SK-N-SH treated with all-trans-retinoic acid at 6 μM for 48 hours (cell line): ENCODE data around the gene SF3A1.

Experiments used
- ATAC-seq: fragments of 200-7000 bp; cut with Tn5 transposase; 3 replicates; pipeline ENCODE4 v1.9.1; 2020; ENCODE audit warnings: mild to moderate bottlenecking, moderate library complexity
- ARNTL ChIP-seq: fragments of 450-650 bp; formaldehyde crosslinking; IDR thresholded peaks from 2 replicates; pipeline ENCODE4 v1.5.0; 2020; ENCODE audit warnings: low read depth, mild to moderate bottlenecking, moderate library complexity, borderline replicate concordance
- BACH2 ChIP-seq: fragments of 250-450 bp; sonication (Bioruptor Pico); IDR thresholded peaks from 2 replicates; pipeline ENCODE4 v1.9.0; 2021; ENCODE audit warnings: mild to moderate bottlenecking, borderline replicate concordance
- CSDC2 ChIP-seq: fragments of 250-450 bp; sonication (Bioruptor Pico); IDR thresholded peaks from 2 replicates; pipeline ENCODE4 v1.5.0; 2020; ENCODE audit warnings: mild to moderate bottlenecking, moderate library complexity
- ESRRG ChIP-seq: fragments of 250-450 bp; sonication (Bioruptor Pico); IDR thresholded peaks from 2 replicates; pipeline ENCODE4 v1.6.1; 2021; ENCODE audit warnings: mild to moderate bottlenecking
- GLIS3 ChIP-seq: fragments of 250-450 bp; sonication (Bioruptor Pico); IDR thresholded peaks from 2 replicates; pipeline ENCODE4 v1.5.0; 2020; ENCODE audit warnings: mild to moderate bottlenecking, moderate library complexity
- ISL1 ChIP-seq: fragments of 250-450 bp; sonication (Bioruptor Pico); IDR thresholded peaks from 2 replicates; pipeline ENCODE4 v2.1.2; 2022; ENCODE audit warnings: mild to moderate bottlenecking, moderate library complexity
- OSR1 ChIP-seq: fragments of 250-450 bp; sonication (Bioruptor Pico); IDR thresholded peaks from 2 replicates; pipeline ENCODE4 v1.8.0; 2022; ENCODE audit warnings: moderate library complexity, mild to moderate bottlenecking, inconsistent platforms
- PPARA ChIP-seq: fragments of 250-450 bp; sonication (Bioruptor Pico); IDR thresholded peaks from 2 replicates; pipeline ENCODE4 v1.5.0; 2020; ENCODE audit warnings: mild to moderate bottlenecking, borderline replicate concordance
- RARB ChIP-seq: fragments of 250-450 bp; sonication (Bioruptor Pico); IDR thresholded peaks from 2 replicates; pipeline ENCODE4 v1.8.0; 2021; ENCODE audit warnings: mild to moderate bottlenecking, moderate library complexity
- SNAI2 ChIP-seq: fragments of 250-450 bp; sonication (Bioruptor Pico); IDR thresholded peaks from 2 replicates; pipeline ENCODE4 v1.5.0; 2020; ENCODE audit warnings: mild to moderate bottlenecking, moderate library complexity
- TCF4 ChIP-seq: fragments of 250-450 bp; sonication (Bioruptor Pico); IDR thresholded peaks from 2 replicates; pipeline ENCODE4 v1.8.0; 2021; ENCODE audit warnings: mild to moderate bottlenecking, moderate library complexity, borderline replicate concordance
- TOX ChIP-seq: fragments of 250-450 bp; sonication (Bioruptor Pico); IDR thresholded peaks from 2 replicates; pipeline ENCODE4 v1.8.0; 2021; ENCODE audit warnings: mild to moderate bottlenecking, moderate library complexity, borderline replicate concordance
- TSHZ2 ChIP-seq: fragments of 250-450 bp; sonication (Bioruptor Pico); IDR thresholded peaks from 2 replicates; pipeline ENCODE4 v1.5.0; 2020; ENCODE audit warnings: mild to moderate bottlenecking, moderate library complexity
- ZC3H10 ChIP-seq: fragments of 250-450 bp; sonication (Bioruptor Pico); IDR thresholded peaks from 2 replicates; pipeline ENCODE4 v1.5.1; 2021; ENCODE audit warnings: mild to moderate bottlenecking, moderate library complexity
- ZFP3 ChIP-seq: fragments of 250-450 bp; sonication (Bioruptor Pico); IDR thresholded peaks from 2 replicates; pipeline ENCODE4 v1.5.0; 2020; ENCODE audit warnings: mild to moderate bottlenecking, moderate library complexity
- ZFP30 ChIP-seq: fragments of 450-650 bp; formaldehyde crosslinking; IDR thresholded peaks from 2 replicates; pipeline ENCODE4 v1.5.0; 2022; ENCODE audit warnings: mild to moderate bottlenecking, moderate library complexity
- ZNF565 ChIP-seq: fragments of 450-650 bp; formaldehyde crosslinking; conservative IDR thresholded peaks from 2 replicates; pipeline ENCODE4 v1.5.0; 2020; ENCODE audit warnings: low read depth, mild to moderate bottlenecking, moderate library complexity
- ZNF70 ChIP-seq: fragments of 450-650 bp; formaldehyde crosslinking; IDR thresholded peaks from 2 replicates; pipeline ENCODE4 v1.5.0; 2020; ENCODE audit warnings: mild to moderate bottlenecking, moderate library complexity
- ZNF8 ChIP-seq: fragments of 450-650 bp; formaldehyde crosslinking; IDR thresholded peaks from 2 replicates; pipeline ENCODE4 v1.5.0; 2020; ENCODE audit warnings: mild to moderate bottlenecking, moderate library complexity
- TF ChIP-seq, protein P1 (sequence below): fragments of 250-450 bp; sonication (Bioruptor Pico); IDR thresholded peaks from 2 replicates; pipeline ENCODE4 v1.5.1; 2021; ENCODE audit warnings: mild to moderate bottlenecking, moderate library complexity
- TF ChIP-seq, protein P2 (sequence below): fragments of 250-450 bp; sonication (Bioruptor Pico); IDR thresholded peaks from 2 replicates; pipeline ENCODE4 v1.8.0; 2021; ENCODE audit warnings: low read depth, mild to moderate bottlenecking, moderate library complexity, borderline replicate concordance
- TF ChIP-seq, protein P3 (sequence below): fragments of 250-450 bp; sonication (Bioruptor Pico); IDR thresholded peaks from 2 replicates; pipeline ENCODE4 v1.5.1; 2020; ENCODE audit warnings: low read depth, mild to moderate bottlenecking, moderate library complexity

Gene SF3A1

DNA sequence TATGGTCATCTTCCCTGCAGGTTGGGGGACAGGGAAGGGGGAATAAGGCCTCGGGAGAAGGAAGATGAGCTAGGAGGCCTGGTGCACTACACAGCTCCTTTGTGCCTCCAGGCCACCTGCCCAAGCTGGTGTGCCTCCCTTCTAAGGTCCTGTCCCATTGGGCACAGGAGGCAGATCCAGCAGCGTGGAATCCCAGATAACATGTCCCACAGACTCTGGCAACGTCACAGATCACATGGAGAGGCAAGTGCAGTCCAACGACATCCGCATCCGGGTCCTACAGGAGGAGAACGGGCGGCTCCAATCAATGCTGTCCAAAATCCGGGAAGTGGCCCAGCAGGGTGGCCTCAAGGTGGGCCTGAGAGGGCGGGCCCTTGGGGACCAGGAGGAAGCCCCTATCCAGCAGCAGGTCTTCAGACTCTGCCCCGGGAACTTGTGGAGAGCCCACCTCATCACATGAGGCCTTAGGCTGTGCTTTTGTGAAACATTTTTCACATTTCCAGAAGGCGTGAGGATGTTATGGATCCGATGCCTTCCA is 18.7 kb upstream of the SF3A1 start:
- TF ChIP-seq ZFP30 (no peak), ZNF70 (CRISPR knock-in tag) (no peak), SNAI2 (CRISPR knock-in tag) (no peak), BACH2 (no peak), ZNF565 (CRISPR knock-in tag) (no peak), TSHZ2 (CRISPR knock-in tag) (no peak), RARB (CRISPR knock-in tag) (no peak), OSR1 (CRISPR knock-in tag) (no peak), TCF4 (CRISPR knock-in tag) (no peak), GLIS3 (CRISPR knock-in tag) (no peak), ZFP3 (CRISPR knock-in tag) (no peak), ISL1 (CRISPR knock-in tag) (no peak), PPARA (CRISPR knock-in tag) (no peak), CSDC2 (CRISPR knock-in tag) (no peak), ESRRG (CRISPR knock-in tag) (no peak), ARNTL (CRISPR knock-in tag) (no peak), ZC3H10 (CRISPR knock-in tag) (no peak)
- TF ChIP-seq, protein P1, sequence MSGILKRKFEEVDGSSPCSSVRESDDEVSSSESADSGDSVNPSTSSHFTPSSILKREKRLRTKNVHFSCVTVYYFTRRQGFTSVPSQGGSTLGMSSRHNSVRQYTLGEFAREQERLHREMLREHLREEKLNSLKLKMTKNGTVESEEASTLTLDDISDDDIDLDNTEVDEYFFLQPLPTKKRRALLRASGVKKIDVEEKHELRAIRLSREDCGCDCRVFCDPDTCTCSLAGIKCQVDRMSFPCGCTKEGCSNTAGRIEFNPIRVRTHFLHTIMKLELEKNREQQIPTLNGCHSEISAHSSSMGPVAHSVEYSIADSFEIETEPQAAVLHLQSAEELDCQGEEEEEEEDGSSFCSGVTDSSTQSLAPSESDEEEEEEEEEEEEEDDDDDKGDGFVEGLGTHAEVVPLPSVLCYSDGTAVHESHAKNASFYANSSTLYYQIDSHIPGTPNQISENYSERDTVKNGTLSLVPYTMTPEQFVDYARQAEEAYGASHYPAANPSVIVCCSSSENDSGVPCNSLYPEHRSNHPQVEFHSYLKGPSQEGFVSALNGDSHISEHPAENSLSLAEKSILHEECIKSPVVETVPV, result no peak
- TF ChIP-seq, protein P2, sequence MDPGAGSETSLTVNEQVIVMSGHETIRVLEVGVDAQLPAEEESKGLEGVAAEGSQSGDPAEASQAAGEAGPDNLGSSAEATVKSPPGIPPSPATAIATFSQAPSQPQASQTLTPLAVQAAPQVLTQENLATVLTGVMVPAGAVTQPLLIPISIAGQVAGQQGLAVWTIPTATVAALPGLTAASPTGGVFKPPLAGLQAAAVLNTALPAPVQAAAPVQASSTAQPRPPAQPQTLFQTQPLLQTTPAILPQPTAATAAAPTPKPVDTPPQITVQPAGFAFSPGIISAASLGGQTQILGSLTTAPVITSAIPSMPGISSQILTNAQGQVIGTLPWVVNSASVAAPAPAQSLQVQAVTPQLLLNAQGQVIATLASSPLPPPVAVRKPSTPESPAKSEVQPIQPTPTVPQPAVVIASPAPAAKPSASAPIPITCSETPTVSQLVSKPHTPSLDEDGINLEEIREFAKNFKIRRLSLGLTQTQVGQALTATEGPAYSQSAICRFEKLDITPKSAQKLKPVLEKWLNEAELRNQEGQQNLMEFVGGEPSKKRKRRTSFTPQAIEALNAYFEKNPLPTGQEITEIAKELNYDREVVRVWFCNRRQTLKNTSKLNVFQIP (CRISPR knock-in tag), result no peak
- ATAC-seq, result no peak

DNA sequence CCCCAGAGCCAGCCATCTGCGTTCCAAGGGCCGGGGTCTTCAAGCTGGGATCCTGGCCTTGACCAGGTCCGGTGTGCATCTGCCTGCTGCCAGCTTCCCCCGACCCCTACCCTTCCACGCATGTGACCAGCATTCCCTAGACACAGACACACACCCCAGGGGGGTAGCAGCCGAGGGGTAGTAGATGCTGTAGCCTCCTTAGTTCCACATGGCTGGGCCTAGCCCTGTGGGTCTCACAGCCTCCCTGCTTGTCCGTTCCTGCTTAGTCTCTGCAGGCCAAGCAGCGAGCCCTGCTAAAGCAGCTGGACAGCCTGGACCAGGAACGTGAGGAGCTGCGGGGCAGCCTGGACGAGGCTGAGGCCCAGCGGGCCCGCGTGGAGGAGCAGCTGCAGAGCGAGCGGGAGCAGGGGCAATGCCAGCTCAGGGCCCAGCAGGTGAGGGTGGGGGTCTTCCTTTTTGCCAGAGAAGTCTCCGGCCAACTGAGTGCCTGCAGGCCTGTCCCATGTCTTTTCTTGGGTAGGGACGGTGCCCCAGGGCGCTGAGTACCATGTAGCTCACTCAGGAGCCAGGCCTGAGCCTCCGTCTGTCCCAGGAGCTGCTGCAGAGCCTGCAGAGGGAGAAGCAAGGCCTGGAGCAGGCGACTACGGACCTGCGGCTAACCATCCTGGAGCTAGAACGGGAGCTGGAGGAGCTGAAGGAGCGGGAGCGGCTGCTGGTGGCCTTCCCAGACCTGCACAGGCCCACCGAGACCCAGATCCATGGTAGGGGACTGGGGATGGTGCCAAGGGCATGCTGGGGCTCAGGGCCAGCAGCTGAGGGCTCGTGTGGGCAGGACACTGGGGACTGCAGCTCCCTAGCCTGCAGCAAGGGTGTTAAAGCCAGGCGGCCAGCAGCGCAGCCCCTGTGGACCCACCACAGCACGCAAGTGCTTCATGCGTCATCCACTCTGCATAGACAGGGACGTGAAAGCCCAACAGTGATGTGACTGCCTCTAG is 16.9 kb upstream of the SF3A1 start:
- ATAC-seq, result no peak; the same call in 1 of the 3 replicates
- TF ChIP-seq BACH2, result no peak
- no peak for TF ChIP-seq ESRRG (CRISPR knock-in tag)
- no peak for TF ChIP-seq PPARA (CRISPR knock-in tag)
- TF ChIP-seq TOX (CRISPR knock-in tag), result no peak
- no peak for TF ChIP-seq ZNF8 (CRISPR knock-in tag)
- TF ChIP-seq RARB (CRISPR knock-in tag), result no peak
- no peak for TF ChIP-seq ISL1 (CRISPR knock-in tag)
- no peak for TF ChIP-seq ZNF70 (CRISPR knock-in tag)
- no peak for TF ChIP-seq ZC3H10 (CRISPR knock-in tag)
- TF ChIP-seq, all 23 proteins: peak for 0

DNA sequence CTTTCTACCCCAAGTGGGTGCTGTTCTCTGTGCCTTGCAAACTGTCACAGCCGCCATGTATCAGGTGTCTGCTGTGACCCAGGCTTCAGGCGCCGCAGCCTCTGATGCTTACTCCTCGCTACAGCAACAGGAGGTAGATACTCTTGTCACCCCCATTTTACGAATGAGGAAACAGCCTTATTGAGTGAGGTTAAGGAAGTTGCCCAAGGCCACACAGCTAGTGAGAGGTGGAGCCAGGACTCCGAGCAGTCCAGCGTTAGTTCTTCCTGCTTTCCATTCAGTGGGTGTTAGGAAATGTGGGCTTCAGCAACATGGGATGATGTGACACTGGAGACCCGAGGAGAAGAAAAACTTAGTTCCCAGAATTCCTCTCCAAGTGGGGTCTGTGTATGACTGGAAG is 16.2 kb upstream of the SF3A1 start:
- no peak for ATAC-seq
- TF ChIP-seq TOX (CRISPR knock-in tag) (no peak), ZFP3 (CRISPR knock-in tag) (no peak), PPARA (CRISPR knock-in tag) (no peak)

GRCh38 chr22:30371981-30372380 is 15.3 kb upstream of the SF3A1 start:
- TF ChIP-seq ARNTL (CRISPR knock-in tag) (no peak), ISL1 (CRISPR knock-in tag) (no peak), TSHZ2 (CRISPR knock-in tag) (no peak), RARB (CRISPR knock-in tag) (no peak), ZNF8 (CRISPR knock-in tag) (no peak), GLIS3 (CRISPR knock-in tag) (no peak), ZC3H10 (CRISPR knock-in tag) (no peak), PPARA (CRISPR knock-in tag) (no peak), CSDC2 (CRISPR knock-in tag) (no peak), OSR1 (CRISPR knock-in tag) (no peak)
- TF ChIP-seq, protein P3, sequence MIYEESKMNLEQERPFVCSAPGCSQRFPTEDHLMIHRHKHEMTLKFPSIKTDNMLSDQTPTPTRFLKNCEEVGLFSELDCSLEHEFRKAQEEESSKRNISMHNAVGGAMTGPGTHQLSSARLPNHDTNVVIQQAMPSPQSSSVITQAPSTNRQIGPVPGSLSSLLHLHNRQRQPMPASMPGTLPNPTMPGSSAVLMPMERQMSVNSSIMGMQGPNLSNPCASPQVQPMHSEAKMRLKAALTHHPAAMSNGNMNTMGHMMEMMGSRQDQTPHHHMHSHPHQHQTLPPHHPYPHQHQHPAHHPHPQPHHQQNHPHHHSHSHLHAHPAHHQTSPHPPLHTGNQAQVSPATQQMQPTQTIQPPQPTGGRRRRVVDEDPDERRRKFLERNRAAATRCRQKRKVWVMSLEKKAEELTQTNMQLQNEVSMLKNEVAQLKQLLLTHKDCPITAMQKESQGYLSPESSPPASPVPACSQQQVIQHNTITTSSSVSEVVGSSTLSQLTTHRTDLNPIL (CRISPR knock-in tag), result no peak
- ATAC-seq, result no peak; the same call in 2 of the 3 replicates
